AG04450 (cell line): ENCODE data around the gene GTF2IRD1. TPM values are rescaled to one million over a fixed set of nuclear protein-coding genes. Genes with fewer than 3 reads are reported as not detected.

Source experiments
- CTCF ChIA-PET: fragments of 300-600, 350-600 bp; formaldehyde crosslinking; extraction: SDS; loops from one replicate; lab custom pipeline; 2022; ENCODE audit warnings: antibody characterized with exemption, inconsistent platforms; lab: Charles Lee
- POLR2A ChIA-PET: fragments of 350-600 bp; formaldehyde crosslinking; extraction: SDS; loops from one replicate; lab custom pipeline; 2021; ENCODE audit warnings: antibody characterized with exemption, inconsistent platforms; lab: Yijun Ruan, JAX
- DNase-seq: peaks from one replicate; pipeline ENCODE4 v3.0.0-alpha.2; 2011; ENCODE audit warnings: low read depth, low spot score
- H3K27ac ChIP-seq: one replicate; pipeline ENCODE4 v1.5.1; 2012; ENCODE audit warnings: low read depth, low read length, control low read depth
- H3K27me3 ChIP-seq: one replicate; pipeline ENCODE4 v1.6.0; 2012; ENCODE audit warnings: low read length; ENCODE audit not compliant: control insufficient read depth, insufficient read depth
- H3K4me3 ChIP-seq: 2 replicates; pipeline ENCODE4 v1.5.1; 2011; ENCODE audit warnings: mild to moderate bottlenecking, low read depth, low read length, control low read depth
- H3K9me3 ChIP-seq: 2 replicates; pipeline ENCODE4 v1.5.1; 2012; ENCODE audit warnings: low read length; ENCODE audit not compliant: control insufficient read depth, insufficient read depth
- CTCF ChIP-seq: IDR thresholded peaks from 2 replicates; pipeline ENCODE4 v1.5.1; 2011; ENCODE audit warnings: low read depth, low read length, control low read depth, inconsistent platforms
- polyA plus RNA-seq: library from polyadenylated mRNA; depleted of rRNA; stranded (reverse); fragments of >200 nt; gene quantifications from 2 replicates; pipeline ENCODE4 v1.2.3, GENCODE V29; 2011

GTF2IRD1 gene
- polyA plus RNA-seq, 1 experiment = 23.5 TPM

GRCh38 chr7:74612015-74612829 is 158.5 kb downstream of the GTF2IRD1 start:
- no peak for TF ChIP-seq CTCF
- POLR2A ChIA-PET = no interaction called here
- Histone ChIP-seq H3K27me3 (no peaks in the 10 kb centered on the region), H3K27ac (no peak overlapping the region), H3K4me3 (no peak overlapping the region), H3K9me3 (no peaks in the 10 kb centered on the region; the same call in 1 of the 2 replicates)
- DNase-seq = no peak
- CTCF ChIA-PET = interaction anchor here (0.6 kb wide), 1 partner anchor 421 kb away, joined by 4 read pairs; no protein-coding TSS in a partner anchor

- no peak for TF ChIP-seq CTCF
- no peak for DNase-seq
- H3K27me3 ChIP-seq = no peaks in the 10 kb centered on the region
- ChIA-PET CTCF (no interaction called here), POLR2A (interaction anchor here (0.7 kb wide), 1 partner anchor 15 kb away, joined by 4 read pairs; no protein-coding TSS in a partner anchor)
- no peak overlapping the region for H3K27ac ChIP-seq
- H3K9me3 ChIP-seq = no peaks in the 10 kb centered on the region; the same call in 1 of the 2 replicates
- H3K4me3 ChIP-seq = no peak overlapping the region
Observed at GRCh38 chr7:74615933-74616780, 162.5 kb downstream of the GTF2IRD1 start.

- no peak for DNase-seq
- Histone ChIP-seq H3K27ac (no peak overlapping the region), H3K4me3 (no peak overlapping the region), H3K27me3 (no peaks in the 10 kb centered on the region), H3K9me3 (no peaks in the 10 kb centered on the region; the same call in 1 of the 2 replicates)
- TF ChIP-seq CTCF = no peak
- POLR2A ChIA-PET = no interaction called here
- CTCF ChIA-PET = no interaction called here
Observed at GRCh38 chr7:74617180-74617744, 163.6 kb downstream of the GTF2IRD1 start.

GRCh38 chr7:74619235-74619860 is 165.6 kb downstream of the GTF2IRD1 start:
- TF ChIP-seq CTCF = no peak
- ChIA-PET CTCF (no interaction called here), POLR2A (no interaction called here)
- DNase-seq = no peak
- H3K9me3 ChIP-seq = no peaks in the 10 kb centered on the region; the same call in 1 of the 2 replicates
- H3K27me3 ChIP-seq = peaks cover 3% of the 10 kb centered on the region
- H3K27ac ChIP-seq = no peak overlapping the region
- no peak overlapping the region for H3K4me3 ChIP-seq
